Measurements from ENCODE around the gene DYNLL1. TPM values are rescaled to one million over a fixed set of nuclear protein-coding genes. Genes with fewer than 3 reads are reported as not detected.

DYNLL1 gene
- total and polyA plus RNA-seq, 2 of the 13 experiments (the other 11 are each of a cell fraction or from before 2014, with no cell fraction given) = 271 to 294 TPM

DNA sequence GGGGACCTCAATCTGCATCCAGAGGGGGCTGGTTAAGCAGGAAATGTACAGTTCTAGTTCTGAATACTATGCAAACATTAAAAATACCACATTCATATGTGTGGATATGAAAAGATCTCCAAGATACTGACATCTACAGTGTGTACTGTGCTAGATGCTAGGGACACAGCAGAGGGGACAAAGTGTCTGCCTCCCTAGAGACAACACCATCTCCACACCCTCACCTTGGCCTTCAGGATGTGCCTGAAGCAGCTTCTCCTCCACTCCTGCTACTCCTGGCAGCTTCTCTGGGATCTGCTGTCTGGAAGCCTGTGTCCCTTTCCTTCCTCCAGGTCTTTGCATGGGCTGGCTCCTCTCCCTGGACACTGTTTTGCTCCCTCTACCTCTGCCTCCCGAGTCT is 15.7 kb upstream of the DYNLL1 start:
- in situ Hi-C loops (cut with HindIII; ENCODE audit: extremely low pct_ligation_motif_present, low pct_unique_long_range_greater_than_20kb) = no loop called here
- POLR2A ChIA-PET = interaction anchor here (1.4 kb wide), 1 partner anchor 17 kb away, joined by 3 read pairs; no protein-coding TSS in a partner anchor

DNA sequence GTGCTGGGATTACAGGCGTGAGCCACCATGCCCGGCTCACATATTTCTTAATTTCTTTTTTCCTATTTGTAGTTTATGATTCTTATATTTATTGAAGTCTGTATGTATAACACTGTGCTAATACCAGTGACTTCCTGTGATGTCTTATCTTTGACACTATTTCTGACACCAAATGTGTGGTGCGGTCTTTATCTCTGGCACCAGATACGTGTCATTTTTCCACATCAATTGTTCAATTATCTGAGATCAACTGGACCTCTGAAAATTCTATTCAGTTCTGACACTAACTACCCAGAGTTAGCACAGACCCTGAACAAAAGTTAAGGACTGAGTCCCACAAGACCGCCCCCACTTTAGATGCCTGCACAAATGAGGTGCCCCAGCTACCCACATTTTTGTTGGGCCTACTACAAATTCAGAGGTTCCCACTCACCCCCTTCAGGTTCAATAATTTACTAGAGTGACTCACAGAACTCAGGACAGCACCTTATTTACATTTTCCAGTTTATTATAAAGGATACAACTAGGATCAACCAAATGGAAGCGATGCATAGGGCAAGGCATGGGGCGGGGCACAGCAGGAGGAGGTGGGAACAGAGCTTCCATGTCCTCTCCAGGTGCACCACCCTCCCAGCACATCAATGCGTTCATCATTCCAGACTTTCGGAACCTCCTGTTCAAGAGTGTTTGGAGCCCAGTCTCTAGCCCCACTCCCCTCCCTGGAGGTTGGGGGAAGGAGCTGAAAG is 14.7 kb upstream of the DYNLL1 start:
- no peaks in the 10 kb centered on the region for H3K4me1 ChIP-seq (ENCODE audit: insufficient read depth, low read length)
- H3K9ac ChIP-seq (ENCODE audit: insufficient read depth, low read depth, low read length) = no peak overlapping the region
- ChIA-PET CTCF (ENCODE audit: low intra/inter-chr PET ratio, low total read pairs) (no interaction called here), POLR2A (no interaction called here)
- H3K4me3 ChIP-seq (replicated peaks in 1 of 3; ENCODE audit: insufficient read depth in 1 of 3, low read depth in 2 of 3, low read length in 3 of 3) = no peak overlapping the region
- H3K27me3 ChIP-seq (ENCODE audit: control insufficient read depth in 1 of 2, insufficient read depth in 2 of 2, low read length in 2 of 2) = no peaks in the 10 kb centered on the region
- no peak overlapping the region for H3K4me2 ChIP-seq (ENCODE audit: low read depth, low read length)
- H2AFZ ChIP-seq (ENCODE audit: low read length) = no peak overlapping the region
- ATAC-seq (no peak), DNase-seq (ENCODE audit: low spot score) (no peak), FAIRE-seq (no peak)
- no TSS peak for BruUV-seq (replicated peaks)
- H4K20me1 ChIP-seq (ENCODE audit: insufficient read depth, low read length) = no peaks in the 10 kb centered on the region
- in situ Hi-C loops (cut with HindIII; ENCODE audit: extremely low pct_ligation_motif_present, low pct_unique_long_range_greater_than_20kb) (no loop called here), intact Hi-C loops (cut with micrococcal nuclease; ENCODE audit: unreplicated experiment) (no loop called here)
- no peaks in the 10 kb centered on the region for H3K36me3 ChIP-seq (replicated peaks in 1 of 2; ENCODE audit: control insufficient read depth in 1 of 2, insufficient read depth in 2 of 2, low read length in 2 of 2)
- H3K79me2 ChIP-seq (ENCODE audit: insufficient read depth, low read length) = no peaks in the 10 kb centered on the region
- H3K27ac ChIP-seq (ENCODE audit: extremely low read length, insufficient read depth, low read length) = no peak overlapping the region
- WGBS (ENCODE audit: low lambda C conversion rate) = 97% methylated on average over 9 of the region's 9 CpGs
- no peaks in the 10 kb centered on the region for H3K9me3 ChIP-seq (ENCODE audit: low read length)
- TF ChIP-seq, protein P1, sequence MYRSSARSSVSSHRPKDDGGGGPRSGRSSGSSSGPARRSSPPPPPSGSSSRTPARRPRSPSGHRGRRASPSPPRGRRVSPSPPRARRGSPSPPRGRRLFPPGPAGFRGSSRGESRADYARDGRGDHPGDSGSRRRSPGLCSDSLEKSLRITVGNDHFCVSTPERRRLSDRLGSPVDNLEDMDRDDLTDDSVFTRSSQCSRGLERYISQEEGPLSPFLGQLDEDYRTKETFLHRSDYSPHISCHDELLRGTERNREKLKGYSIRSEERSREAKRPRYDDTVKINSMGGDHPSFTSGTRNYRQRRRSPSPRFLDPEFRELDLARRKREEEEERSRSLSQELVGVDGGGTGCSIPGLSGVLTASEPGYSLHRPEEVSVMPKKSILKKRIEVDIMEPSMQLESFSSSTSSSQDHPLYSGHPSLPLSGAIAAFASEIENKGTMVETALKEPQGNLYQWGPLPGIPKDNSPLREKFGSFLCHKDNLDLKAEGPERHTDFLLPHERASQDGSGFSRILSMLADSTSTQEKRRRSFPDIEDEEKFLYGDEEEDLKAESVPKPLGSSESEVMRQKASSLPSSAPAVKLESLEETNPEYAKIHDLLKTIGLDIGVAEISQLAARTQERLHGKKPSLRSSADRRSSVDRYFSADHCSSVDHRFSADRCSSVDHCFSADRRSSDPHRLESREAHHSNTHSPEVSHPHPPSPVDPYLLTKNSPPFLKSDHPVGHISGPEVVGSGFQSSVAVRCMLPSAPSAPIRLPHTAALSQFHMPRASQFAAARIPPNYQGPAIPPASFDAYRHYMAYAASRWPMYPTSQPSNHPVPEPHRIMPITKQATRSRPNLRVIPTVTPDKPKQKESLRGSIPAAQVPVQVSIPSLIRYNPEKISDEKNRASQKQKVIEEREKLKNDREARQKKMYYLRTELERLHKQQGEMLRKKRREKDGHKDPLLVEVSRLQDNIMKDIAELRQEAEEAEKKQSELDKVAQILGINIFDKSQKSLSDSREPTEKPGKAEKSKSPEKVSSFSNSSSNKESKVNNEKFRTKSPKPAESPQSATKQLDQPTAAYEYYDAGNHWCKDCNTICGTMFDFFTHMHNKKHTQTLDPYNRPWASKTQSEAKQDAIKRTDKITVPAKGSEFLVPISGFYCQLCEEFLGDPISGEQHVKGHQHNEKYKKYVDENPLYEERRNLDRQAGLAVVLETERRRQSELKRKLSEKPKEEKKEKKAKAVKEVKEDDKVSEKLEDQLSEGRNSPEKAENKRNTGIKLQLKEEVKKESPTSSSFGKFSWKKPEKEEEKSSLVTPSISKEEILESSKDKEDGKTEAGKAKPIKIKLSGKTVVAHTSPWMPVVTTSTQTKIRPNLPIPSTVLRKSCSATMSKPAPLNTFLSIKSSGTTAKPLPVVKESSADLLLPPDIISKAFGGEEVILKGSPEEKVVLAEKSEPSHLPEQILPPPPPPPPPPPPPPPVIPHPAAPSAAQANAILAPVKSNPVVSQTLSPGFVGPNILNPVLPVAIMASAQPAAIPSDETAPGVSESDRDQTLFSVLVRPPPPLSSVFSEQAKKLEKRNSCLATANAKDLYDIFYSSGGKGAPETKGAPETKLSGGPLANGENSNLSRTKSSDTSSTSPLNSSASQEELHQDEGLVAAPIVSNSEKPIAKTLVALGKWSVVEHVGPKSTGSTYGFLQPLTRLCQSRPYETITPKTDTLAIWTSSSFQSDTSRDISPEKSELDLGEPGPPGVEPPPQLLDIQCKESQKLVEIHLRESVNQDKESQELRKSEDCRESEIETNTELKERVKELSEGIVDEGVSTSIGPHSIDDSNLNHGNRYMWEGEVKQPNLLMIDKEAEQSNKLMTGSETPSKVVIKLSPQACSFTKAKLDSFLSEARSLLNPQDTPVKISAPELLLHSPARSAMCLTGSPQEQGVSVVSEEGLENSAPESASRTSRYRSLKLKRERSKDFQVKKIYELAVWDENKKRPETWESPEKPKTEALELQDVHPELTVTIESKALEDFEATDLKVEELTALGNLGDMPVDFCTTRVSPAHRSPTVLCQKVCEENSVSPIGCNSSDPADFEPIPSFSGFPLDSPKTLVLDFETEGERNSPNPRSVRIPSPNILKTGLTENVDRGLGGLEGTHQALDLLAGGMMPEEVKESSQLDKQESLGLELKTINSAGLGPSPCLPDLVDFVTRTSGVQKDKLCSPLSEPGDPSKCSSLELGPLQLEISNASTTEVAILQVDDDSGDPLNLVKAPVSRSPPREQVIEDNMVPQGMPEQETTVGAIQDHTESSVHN (CRISPR knock-in tag; IDR thresholded peaks at IDR 0.05) = no peak
- TF ChIP-seq TCF12 (IDR thresholded peaks at IDR 0.05) (no peak), TCF12 (CRISPR knock-in tag; IDR thresholded peaks at IDR 0.05) (no peak), MED1 (CRISPR knock-in tag; IDR thresholded peaks at IDR 0.05) (no peak), ZNF101 (CRISPR knock-in tag; IDR thresholded peaks at IDR 0.05; ENCODE audit: borderline replicate concordance, low read depth) (no peak)
- TF ChIP-seq, protein P2, sequence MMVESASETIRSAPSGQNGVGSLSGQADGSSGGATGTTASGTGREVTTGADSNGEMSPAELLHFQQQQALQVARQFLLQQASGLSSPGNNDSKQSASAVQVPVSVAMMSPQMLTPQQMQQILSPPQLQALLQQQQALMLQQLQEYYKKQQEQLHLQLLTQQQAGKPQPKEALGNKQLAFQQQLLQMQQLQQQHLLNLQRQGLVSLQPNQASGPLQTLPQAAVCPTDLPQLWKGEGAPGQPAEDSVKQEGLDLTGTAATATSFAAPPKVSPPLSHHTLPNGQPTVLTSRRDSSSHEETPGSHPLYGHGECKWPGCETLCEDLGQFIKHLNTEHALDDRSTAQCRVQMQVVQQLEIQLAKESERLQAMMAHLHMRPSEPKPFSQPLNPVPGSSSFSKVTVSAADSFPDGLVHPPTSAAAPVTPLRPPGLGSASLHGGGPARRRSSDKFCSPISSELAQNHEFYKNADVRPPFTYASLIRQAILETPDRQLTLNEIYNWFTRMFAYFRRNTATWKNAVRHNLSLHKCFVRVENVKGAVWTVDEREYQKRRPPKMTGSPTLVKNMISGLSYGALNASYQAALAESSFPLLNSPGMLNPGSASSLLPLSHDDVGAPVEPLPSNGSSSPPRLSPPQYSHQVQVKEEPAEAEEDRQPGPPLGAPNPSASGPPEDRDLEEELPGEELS (CRISPR knock-in tag; IDR thresholded peaks at IDR 0.05) = no peak

More for the DNA sequence above, 15.7 kb upstream of the DYNLL1 start:
- H3K4me1 ChIP-seq (ENCODE audit: insufficient read depth, low read length) = no peaks in the 10 kb centered on the region
- TF ChIP-seq ZNF766 (CRISPR knock-in tag; IDR thresholded peaks at IDR 0.05; ENCODE audit: borderline replicate concordance) = no peak
- no peak for FAIRE-seq
- no peak overlapping the region for H2AFZ ChIP-seq (ENCODE audit: low read length)
- no peak overlapping the region for H3K27ac ChIP-seq (ENCODE audit: extremely low read length, insufficient read depth, low read length)
- H3K9ac ChIP-seq (ENCODE audit: insufficient read depth, low read depth, low read length) = no peak overlapping the region
- CTCF ChIA-PET (ENCODE audit: low intra/inter-chr PET ratio, low total read pairs) = no interaction called here
- DNase-seq (ENCODE audit: low spot score) = no peak
- 54% methylated on average over 1 of the region's 1 CpG for WGBS (ENCODE audit: low lambda C conversion rate)
- H3K4me3 ChIP-seq (replicated peaks in 1 of 3; ENCODE audit: insufficient read depth in 1 of 3, low read depth in 2 of 3, low read length in 3 of 3) = no peak overlapping the region
- H3K27me3 ChIP-seq (ENCODE audit: control insufficient read depth in 1 of 2, insufficient read depth in 2 of 2, low read length in 2 of 2) = no peaks in the 10 kb centered on the region
- intact Hi-C loops (cut with micrococcal nuclease; ENCODE audit: unreplicated experiment) = no loop called here
- H3K4me2 ChIP-seq (ENCODE audit: low read depth, low read length) = no peak overlapping the region
- no peaks in the 10 kb centered on the region for H3K9me3 ChIP-seq (ENCODE audit: low read length)
- H3K36me3 ChIP-seq (replicated peaks in 1 of 2; ENCODE audit: control insufficient read depth in 1 of 2, insufficient read depth in 2 of 2, low read length in 2 of 2) = no peaks in the 10 kb centered on the region
- H4K20me1 ChIP-seq (ENCODE audit: insufficient read depth, low read length) = no peaks in the 10 kb centered on the region
- no peaks in the 10 kb centered on the region for H3K79me2 ChIP-seq (ENCODE audit: insufficient read depth, low read length)
- ATAC-seq = no peak
- BruUV-seq (replicated peaks) = no TSS peak
